GM12865 (cell line): Measurements from ENCODE around the gene HS3ST4.
"Not testable (repeated sequence)": the region's sequence is repeated elsewhere in the genome, so short reads cannot be mapped to it uniquely, and the experiment has no call there.

Experiments
- DNase-seq: peaks from one replicate; pipeline ENCODE4 v3.0.0; 2010; ENCODE audit warnings: low read depth
- H3K4me3 ChIP-seq: 2 replicates; pipeline ENCODE4 v1.5.1; 2011; ENCODE audit warnings: mild to moderate bottlenecking, low read depth, low read length, control low read depth
- TF ChIP-seq, protein P1 (sequence below): IDR thresholded peaks from 2 replicates; pipeline ENCODE4 v1.5.1; 2011; ENCODE audit warnings: low read length, control low read depth, low read depth, inconsistent platforms; ENCODE audit not compliant: insufficient read depth; ENCODE audit errors: missing control alignments

HS3ST4 gene

GRCh38 chr16:26019381-26020242, 327.9 kb downstream of the HS3ST4 start:
- TF ChIP-seq, protein P1, sequence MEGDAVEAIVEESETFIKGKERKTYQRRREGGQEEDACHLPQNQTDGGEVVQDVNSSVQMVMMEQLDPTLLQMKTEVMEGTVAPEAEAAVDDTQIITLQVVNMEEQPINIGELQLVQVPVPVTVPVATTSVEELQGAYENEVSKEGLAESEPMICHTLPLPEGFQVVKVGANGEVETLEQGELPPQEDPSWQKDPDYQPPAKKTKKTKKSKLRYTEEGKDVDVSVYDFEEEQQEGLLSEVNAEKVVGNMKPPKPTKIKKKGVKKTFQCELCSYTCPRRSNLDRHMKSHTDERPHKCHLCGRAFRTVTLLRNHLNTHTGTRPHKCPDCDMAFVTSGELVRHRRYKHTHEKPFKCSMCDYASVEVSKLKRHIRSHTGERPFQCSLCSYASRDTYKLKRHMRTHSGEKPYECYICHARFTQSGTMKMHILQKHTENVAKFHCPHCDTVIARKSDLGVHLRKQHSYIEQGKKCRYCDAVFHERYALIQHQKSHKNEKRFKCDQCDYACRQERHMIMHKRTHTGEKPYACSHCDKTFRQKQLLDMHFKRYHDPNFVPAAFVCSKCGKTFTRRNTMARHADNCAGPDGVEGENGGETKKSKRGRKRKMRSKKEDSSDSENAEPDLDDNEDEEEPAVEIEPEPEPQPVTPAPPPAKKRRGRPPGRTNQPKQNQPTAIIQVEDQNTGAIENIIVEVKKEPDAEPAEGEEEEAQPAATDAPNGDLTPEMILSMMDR, result no peak
- no peak for DNase-seq
- no peak overlapping the region for H3K4me3 ChIP-seq

DNA sequence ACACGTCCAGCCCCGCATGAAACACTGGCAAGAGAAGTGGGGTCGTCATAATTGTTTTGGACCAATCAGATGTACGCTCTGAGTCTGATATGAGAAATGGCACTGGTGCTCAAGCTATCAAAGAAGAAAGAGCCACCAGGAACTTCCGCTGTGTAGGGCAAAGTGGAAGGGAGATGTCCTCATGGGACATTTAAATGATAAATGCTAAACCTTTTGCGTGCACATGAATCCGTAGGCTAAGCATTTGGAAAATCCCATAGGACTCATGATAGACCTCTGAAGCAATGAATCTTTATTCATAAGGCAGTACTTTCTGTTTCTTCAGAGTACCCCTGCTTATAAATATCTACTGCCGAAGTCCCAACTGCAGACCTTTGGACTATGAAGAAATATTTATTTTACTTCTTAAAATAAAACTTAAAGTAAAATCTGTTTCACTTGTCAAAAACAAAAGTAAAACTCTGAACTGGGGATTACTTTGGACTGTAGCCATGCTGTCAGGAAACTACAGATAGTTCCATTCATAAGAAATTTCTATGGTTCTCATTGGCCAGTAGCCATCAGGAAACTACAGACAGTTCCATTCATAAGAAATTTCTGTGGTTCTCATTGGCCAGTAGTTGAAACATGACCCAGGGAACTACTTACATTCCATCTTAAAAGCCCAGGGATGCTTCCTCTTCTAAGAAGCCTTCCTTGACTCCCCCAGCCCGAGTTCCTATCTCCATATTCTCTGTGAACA, 335.1 kb downstream of the HS3ST4 start:
- no peak for DNase-seq
- H3K4me3 ChIP-seq, result no peak overlapping the region
- TF ChIP-seq, protein P1, result no peak

DNA sequence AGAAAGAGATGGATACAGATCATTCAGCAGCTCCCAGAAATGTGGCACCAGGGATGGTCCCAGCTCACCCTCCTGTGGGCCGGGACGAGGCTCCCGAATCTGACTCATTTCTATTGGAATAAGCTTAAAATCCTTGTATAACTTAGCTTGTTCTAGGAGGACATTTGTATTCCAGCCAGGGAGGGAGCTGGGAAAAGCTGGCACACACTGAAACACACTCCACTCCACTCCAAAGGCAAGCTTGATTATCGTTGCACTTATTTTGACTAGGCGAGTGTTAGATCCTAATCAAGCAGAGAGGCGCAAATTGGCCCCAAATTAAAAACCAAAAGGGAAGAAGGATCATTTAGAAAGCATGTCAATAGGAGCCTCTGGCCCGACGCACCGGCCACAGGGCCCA, 339.5 kb downstream of the HS3ST4 start:
- no peak overlapping the region for H3K4me3 ChIP-seq
- DNase-seq, result no peak
- TF ChIP-seq, protein P1, result no peak

GRCh38 chr16:26032661-26033060, 340.9 kb downstream of the HS3ST4 start:
- not testable (repeated sequence) for DNase-seq, H3K4me3 ChIP-seq

GRCh38 chr16:26041952-26042668, 350.4 kb downstream of the HS3ST4 start:
- DNase-seq, result no peak
- H3K4me3 ChIP-seq, result no peak overlapping the region
- TF ChIP-seq, protein P1, result no peak

DNA sequence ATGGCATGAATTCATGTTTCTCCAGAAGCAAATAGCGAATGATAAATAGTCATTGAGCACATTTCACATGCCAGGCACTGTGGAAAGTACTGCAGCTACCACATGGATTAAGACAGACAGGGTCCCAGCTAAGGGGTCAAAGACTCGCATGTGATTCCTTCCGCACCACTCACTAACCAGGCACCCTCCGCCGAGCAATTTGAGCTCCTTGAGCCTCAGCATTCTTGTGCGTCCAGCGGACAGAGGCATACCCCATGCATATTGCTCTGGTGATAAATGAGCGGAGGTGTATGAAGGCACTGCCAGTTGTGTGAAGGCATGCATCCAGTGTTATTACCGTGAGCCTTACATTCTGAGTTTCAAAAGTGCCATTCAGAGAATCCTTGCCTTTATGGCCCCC, 358.7 kb downstream of the HS3ST4 start:
- H3K4me3 ChIP-seq, result no peak overlapping the region
- TF ChIP-seq, protein P1, result no peak

GRCh38 chr16:26051063-26051462, 359.3 kb downstream of the HS3ST4 start:
- no peak for DNase-seq
- H3K4me3 ChIP-seq, result no peak overlapping the region
- TF ChIP-seq, protein P1, result no peak

More for the DNA sequence above, 358.7 kb downstream of the HS3ST4 start:
- no peak for DNase-seq
